Measurements from ENCODE around the gene PTPRT.

The PTPRT gene

DNA sequence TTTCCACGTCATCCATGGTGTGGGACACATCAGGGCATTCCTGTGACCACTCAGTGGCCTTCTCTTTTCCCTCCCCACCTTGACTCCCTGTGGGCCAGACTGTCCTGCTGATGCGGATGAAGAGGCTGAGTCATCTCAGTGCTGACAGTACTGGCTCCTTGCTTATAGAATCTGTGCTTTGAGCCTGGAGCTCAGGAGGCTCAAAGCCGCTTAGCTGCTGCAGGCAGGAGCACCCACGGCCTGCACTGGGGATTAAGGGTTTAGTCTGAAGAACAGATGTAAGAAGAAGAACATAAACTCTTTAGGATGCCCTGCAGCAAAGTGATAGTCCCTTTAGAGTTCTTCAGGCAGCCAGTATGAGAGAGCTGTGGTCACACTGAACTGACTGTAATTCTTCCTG, 929.5 kb downstream of the PTPRT start:
- TF ChIP-seq ZNF184 (tag by site-specific recombination; IDR thresholded peaks at IDR 0.05) (no peak), ZNF16 (tag by site-specific recombination; IDR thresholded peaks at IDR 0.05; ENCODE audit: low read depth) (no peak), GFI1B (tag by site-specific recombination; IDR thresholded peaks at IDR 0.05) (no peak)
- TF ChIP-seq, protein P1, sequence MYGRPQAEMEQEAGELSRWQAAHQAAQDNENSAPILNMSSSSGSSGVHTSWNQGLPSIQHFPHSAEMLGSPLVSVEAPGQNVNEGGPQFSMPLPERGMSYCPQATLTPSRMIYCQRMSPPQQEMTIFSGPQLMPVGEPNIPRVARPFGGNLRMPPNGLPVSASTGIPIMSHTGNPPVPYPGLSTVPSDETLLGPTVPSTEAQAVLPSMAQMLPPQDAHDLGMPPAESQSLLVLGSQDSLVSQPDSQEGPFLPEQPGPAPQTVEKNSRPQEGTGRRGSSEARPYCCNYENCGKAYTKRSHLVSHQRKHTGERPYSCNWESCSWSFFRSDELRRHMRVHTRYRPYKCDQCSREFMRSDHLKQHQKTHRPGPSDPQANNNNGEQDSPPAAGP (tag by site-specific recombination; IDR thresholded peaks at IDR 0.05), result no peak
- TF ChIP-seq, protein P2, sequence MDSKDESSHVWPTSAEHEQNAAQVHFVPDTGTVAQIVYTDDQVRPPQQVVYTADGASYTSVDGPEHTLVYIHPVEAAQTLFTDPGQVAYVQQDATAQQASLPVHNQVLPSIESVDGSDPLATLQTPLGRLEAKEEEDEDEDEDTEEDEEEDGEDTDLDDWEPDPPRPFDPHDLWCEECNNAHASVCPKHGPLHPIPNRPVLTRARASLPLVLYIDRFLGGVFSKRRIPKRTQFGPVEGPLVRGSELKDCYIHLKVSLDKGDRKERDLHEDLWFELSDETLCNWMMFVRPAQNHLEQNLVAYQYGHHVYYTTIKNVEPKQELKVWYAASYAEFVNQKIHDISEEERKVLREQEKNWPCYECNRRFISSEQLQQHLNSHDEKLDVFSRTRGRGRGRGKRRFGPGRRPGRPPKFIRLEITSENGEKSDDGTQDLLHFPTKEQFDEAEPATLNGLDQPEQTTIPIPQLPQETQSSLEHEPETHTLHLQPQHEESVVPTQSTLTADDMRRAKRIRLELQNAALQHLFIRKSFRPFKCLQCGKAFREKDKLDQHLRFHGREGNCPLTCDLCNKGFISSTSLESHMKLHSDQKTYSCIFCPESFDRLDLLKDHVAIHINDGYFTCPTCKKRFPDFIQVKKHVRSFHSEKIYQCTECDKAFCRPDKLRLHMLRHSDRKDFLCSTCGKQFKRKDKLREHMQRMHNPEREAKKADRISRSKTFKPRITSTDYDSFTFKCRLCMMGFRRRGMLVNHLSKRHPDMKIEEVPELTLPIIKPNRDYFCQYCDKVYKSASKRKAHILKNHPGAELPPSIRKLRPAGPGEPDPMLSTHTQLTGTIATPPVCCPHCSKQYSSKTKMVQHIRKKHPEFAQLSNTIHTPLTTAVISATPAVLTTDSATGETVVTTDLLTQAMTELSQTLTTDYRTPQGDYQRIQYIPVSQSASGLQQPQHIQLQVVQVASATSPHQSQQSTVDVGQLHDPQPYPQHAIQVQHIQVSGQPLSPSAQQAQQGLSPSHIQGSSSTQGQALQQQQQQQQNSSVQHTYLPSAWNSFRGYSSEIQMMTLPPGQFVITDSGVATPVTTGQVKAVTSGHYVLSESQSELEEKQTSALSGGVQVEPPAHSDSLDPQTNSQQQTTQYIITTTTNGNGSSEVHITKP (tag by site-specific recombination; IDR thresholded peaks at IDR 0.05), result 0 out of 2 replicates have a peak, but pooled peaks have one; percentile 20
- ChIA-PET POLR2A (no interaction called here), CTCF (no interaction called here)
- Histone ChIP-seq H3K4me1 (ENCODE audit: control insufficient read depth, insufficient read depth, low read length) (no peaks in the 10 kb centered on the region), H3K9me3 (ENCODE audit: control insufficient read depth, insufficient read depth, low read depth, low read length) (no peaks in the 10 kb centered on the region), H3K36me3 (ENCODE audit: control insufficient read depth in 2 of 2, insufficient read depth in 1 of 2, low read length in 2 of 2) (no peaks in the 10 kb centered on the region), H3K4me3 (ENCODE audit: low read depth, low read length) (no peak overlapping the region), H3K27ac (ENCODE audit: extremely low read depth, low read depth, low read length) (no peak overlapping the region)

DNA sequence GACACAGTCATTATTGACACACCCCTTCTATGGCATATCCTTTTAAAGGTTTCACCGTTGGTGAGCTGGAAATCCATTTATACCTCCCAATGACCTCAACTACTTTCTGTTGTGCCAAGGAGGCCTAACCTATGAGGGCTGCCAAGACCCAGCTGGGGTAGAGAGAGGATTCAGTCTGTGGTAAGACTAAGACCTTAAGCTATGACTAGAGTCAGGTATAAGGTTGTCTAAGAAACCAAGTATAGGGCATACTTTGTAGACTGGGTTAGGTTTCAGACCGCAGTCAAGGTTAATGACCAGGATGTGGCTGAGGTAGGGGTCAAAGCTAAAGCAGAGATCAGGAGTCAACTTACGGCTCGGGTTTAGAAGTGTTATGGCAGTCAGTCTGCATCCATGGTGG, 930.3 kb downstream of the PTPRT start:
- POLR2A ChIA-PET, result no interaction called here
- TF ChIP-seq ZNF544 (tag by site-specific recombination; IDR thresholded peaks at IDR 0.05), result no peak
- no peak for TF ChIP-seq IKZF3 (tag by site-specific recombination; IDR thresholded peaks at IDR 0.05)
- TF ChIP-seq ZNF366 (tag by site-specific recombination; conservative IDR thresholded peaks at IDR 0.05), result no peak
- TF ChIP-seq ZNF560 (tag by site-specific recombination; IDR thresholded peaks at IDR 0.05; ENCODE audit: borderline replicate concordance), result no peak
- no peak for TF ChIP-seq ZNF596 (tag by site-specific recombination; IDR thresholded peaks at IDR 0.05)
- no peak for TF ChIP-seq ZNF530 (tag by site-specific recombination; IDR thresholded peaks at IDR 0.05; ENCODE audit: low read depth)
- TF ChIP-seq ZNF837 (tag by site-specific recombination; IDR thresholded peaks at IDR 0.05), result no peak
- no peak for TF ChIP-seq ZNF112 (tag by site-specific recombination; IDR thresholded peaks at IDR 0.05)
- TF ChIP-seq, protein P3, sequence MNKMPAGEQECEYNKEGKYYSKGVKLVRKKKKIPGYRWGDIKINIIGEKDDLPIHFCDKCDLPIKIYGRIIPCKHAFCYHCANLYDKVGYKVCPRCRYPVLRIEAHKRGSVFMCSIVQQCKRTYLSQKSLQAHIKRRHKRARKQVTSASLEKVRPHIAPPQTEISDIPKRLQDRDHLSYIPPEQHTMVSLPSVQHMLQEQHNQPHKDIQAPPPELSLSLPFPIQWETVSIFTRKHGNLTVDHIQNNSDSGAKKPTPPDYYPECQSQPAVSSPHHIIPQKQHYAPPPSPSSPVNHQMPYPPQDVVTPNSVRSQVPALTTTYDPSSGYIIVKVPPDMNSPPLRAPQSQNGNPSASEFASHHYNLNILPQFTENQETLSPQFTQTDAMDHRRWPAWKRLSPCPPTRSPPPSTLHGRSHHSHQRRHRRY (tag by site-specific recombination; IDR thresholded peaks at IDR 0.05), result no peak
- no peak for TF ChIP-seq ZNF140 (tag by site-specific recombination; IDR thresholded peaks at IDR 0.05)
- TF ChIP-seq, protein P4, sequence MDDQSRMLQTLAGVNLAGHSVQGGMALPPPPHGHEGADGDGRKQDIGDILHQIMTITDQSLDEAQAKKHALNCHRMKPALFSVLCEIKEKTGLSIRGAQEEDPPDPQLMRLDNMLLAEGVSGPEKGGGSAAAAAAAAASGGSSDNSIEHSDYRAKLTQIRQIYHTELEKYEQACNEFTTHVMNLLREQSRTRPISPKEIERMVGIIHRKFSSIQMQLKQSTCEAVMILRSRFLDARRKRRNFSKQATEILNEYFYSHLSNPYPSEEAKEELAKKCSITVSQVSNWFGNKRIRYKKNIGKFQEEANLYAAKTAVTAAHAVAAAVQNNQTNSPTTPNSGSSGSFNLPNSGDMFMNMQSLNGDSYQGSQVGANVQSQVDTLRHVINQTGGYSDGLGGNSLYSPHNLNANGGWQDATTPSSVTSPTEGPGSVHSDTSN (CRISPR knock-in tag; IDR thresholded peaks at IDR 0.05), result no peak
- TF ChIP-seq ZFP41 (tag by site-specific recombination; IDR thresholded peaks at IDR 0.05; ENCODE audit: borderline replicate concordance), result no peak
- TF ChIP-seq SETDB1 (IDR thresholded peaks at IDR 0.05; ENCODE audit: insufficient read length, low read length), result no peak
- no peak for TF ChIP-seq ZNF548 (tag by site-specific recombination; IDR thresholded peaks at IDR 0.05)
- TF ChIP-seq ZNF175 (tag by site-specific recombination; IDR thresholded peaks at IDR 0.05), result no peak
- Histone ChIP-seq H3K4me1 (ENCODE audit: control insufficient read depth, insufficient read depth, low read length) (no peaks in the 10 kb centered on the region), H3K9me3 (ENCODE audit: control insufficient read depth, insufficient read depth, low read depth, low read length) (no peaks in the 10 kb centered on the region), H3K36me3 (ENCODE audit: control insufficient read depth in 2 of 2, insufficient read depth in 1 of 2, low read length in 2 of 2) (no peaks in the 10 kb centered on the region), H3K4me3 (ENCODE audit: low read depth, low read length) (no peak overlapping the region), H3K27ac (ENCODE audit: extremely low read depth, low read depth, low read length) (no peak overlapping the region)
- CTCF ChIA-PET, result no interaction called here
